ENCODE results near the gene CCDC102A.
"Not testable (repeated sequence)": the region's sequence is repeated elsewhere in the genome, so short reads cannot be mapped to it uniquely, and the experiment has no call there.

Gene CCDC102A

DNA sequence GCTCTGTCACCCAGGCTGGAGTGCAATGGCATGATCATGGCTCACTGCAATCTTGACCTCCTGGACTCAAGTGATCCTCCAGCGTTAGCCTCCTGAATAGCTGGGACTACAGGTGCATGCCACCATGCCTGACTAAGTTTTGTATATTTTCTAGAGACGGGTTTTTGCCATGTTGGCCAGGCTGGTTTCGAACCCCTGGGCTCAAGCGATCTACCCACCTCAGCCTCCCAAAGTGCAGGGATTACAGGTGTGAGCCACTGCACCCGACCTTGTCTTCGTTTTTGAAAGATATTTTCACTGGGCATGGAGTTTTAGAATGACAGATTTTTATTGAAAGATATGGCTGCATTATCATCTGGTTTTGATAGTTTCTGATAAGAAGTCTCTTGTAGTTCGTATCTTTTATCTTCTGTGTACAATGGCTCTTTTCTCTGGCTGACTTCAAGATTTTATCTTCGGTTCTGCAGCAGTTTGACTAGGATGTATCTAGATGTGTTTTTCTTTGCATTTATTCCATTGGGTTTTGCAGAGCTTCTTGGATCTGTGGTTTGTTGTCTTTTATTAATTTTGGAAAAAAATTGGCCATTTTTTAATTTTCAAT lies 20.7 kb upstream of the CCDC102A start:
- in situ Hi-C loops (cut with MboI; ENCODE audit: low pct_unique_long_range_greater_than_20kb, low sequenced_read_pairs, unreplicated experiment): no loop called here
- TF ChIP-seq, protein P1, sequence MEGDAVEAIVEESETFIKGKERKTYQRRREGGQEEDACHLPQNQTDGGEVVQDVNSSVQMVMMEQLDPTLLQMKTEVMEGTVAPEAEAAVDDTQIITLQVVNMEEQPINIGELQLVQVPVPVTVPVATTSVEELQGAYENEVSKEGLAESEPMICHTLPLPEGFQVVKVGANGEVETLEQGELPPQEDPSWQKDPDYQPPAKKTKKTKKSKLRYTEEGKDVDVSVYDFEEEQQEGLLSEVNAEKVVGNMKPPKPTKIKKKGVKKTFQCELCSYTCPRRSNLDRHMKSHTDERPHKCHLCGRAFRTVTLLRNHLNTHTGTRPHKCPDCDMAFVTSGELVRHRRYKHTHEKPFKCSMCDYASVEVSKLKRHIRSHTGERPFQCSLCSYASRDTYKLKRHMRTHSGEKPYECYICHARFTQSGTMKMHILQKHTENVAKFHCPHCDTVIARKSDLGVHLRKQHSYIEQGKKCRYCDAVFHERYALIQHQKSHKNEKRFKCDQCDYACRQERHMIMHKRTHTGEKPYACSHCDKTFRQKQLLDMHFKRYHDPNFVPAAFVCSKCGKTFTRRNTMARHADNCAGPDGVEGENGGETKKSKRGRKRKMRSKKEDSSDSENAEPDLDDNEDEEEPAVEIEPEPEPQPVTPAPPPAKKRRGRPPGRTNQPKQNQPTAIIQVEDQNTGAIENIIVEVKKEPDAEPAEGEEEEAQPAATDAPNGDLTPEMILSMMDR (IDR thresholded peaks at IDR 0.05; ENCODE audit: extremely low read depth, insufficient read depth, missing control alignments): no peak

GRCh38 chr16:57555831-57556230 lies 19.5 kb upstream of the CCDC102A start:
- in situ Hi-C loops (cut with MboI; ENCODE audit: low pct_unique_long_range_greater_than_20kb, low sequenced_read_pairs, unreplicated experiment): no loop called here
- TF ChIP-seq, protein P1 (IDR thresholded peaks at IDR 0.05; ENCODE audit: extremely low read depth, insufficient read depth, missing control alignments): no peak
- no peak for DNase-seq (ENCODE audit: low spot score)

More for the DNA sequence above, 20.7 kb upstream of the CCDC102A start:
- DNase-seq (ENCODE audit: low spot score): no peak

- in situ Hi-C loops (cut with MboI; ENCODE audit: low pct_unique_long_range_greater_than_20kb, low sequenced_read_pairs, unreplicated experiment): no loop called here
- no peak for DNase-seq (ENCODE audit: low spot score)
Observed at GRCh38 chr16:57551057-57551456, 14.7 kb upstream of the CCDC102A start.

GRCh38 chr16:57549730-57550129 lies 13.4 kb upstream of the CCDC102A start:
- TF ChIP-seq, protein P1 (IDR thresholded peaks at IDR 0.05; ENCODE audit: extremely low read depth, insufficient read depth, missing control alignments): no peak
- DNase-seq (ENCODE audit: low spot score): no peak
- in situ Hi-C loops (cut with MboI; ENCODE audit: low pct_unique_long_range_greater_than_20kb, low sequenced_read_pairs, unreplicated experiment): no loop called here

More at GRCh38 chr16:57551057-57551456, 14.7 kb upstream of the CCDC102A start:
- TF ChIP-seq, protein P1 (IDR thresholded peaks at IDR 0.05; ENCODE audit: extremely low read depth, insufficient read depth, missing control alignments): no peak

- in situ Hi-C loops (cut with MboI; ENCODE audit: low pct_unique_long_range_greater_than_20kb, low sequenced_read_pairs, unreplicated experiment): no loop called here
- TF ChIP-seq, protein P1 (IDR thresholded peaks at IDR 0.05; ENCODE audit: extremely low read depth, insufficient read depth, missing control alignments): no peak
- DNase-seq (ENCODE audit: low spot score): no peak
Observed at GRCh38 chr16:57548408-57548807, 12.0 kb upstream of the CCDC102A start.

DNA sequence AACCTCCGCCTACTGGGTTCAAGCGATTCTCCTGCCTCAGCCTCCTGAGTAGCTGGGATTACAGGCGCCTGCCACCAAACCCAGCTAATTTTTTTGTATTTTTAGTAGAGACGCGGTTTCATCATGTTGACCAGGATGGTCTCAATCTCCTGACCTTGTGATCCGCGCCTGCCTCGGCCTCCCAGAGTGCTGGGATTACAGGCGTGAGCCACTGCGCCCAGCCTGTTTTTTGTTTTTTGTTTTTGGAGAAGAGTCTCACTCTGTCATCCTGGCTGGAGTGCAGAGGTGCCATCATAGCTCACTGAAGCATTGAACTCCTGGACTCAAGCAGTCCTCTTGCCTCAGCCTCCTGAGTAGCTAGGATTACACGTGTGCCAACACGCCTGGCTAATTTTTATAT lies 11.2 kb upstream of the CCDC102A start:
- DNase-seq (ENCODE audit: low spot score); in situ Hi-C loops (cut with MboI; ENCODE audit: low pct_unique_long_range_greater_than_20kb, low sequenced_read_pairs, unreplicated experiment): not testable (repeated sequence)

DNA sequence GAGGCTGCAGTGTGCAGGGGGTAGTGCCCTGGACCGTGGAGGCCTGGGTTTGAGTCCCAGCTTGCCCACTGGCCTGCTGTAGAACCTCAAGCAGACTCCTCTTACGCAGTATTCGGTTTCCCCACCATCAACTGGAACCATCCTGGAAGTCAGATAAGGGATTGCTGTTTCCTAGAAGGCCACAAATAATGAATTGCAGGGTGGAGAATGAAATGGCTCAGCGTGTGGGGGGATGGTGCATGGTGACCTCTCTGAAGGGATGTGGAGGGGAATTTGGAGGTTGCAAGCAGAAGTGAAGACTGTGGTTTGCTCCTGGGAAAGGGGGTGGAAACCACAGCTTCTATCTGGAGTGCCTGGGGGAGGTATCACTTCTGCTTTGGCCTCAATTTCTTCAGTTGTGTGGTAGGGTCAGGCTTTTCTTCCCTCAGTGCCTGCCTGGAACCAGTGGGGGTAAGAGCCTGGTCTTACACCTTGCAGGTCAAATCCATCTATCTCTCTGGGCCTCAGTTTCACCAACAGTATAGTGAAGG lies 7.8 kb upstream of the CCDC102A start:
- peak; percentile 57 for DNase-seq (ENCODE audit: low spot score)
- in situ Hi-C loops (cut with MboI; ENCODE audit: low pct_unique_long_range_greater_than_20kb, low sequenced_read_pairs, unreplicated experiment): no loop called here

More for the DNA sequence above, 7.8 kb upstream of the CCDC102A start:
- TF ChIP-seq, protein P1 (IDR thresholded peaks at IDR 0.05; ENCODE audit: extremely low read depth, insufficient read depth, missing control alignments): no peak
